ENCODE data around the gene PLPPR2.

PLPPR2 gene

DNA sequence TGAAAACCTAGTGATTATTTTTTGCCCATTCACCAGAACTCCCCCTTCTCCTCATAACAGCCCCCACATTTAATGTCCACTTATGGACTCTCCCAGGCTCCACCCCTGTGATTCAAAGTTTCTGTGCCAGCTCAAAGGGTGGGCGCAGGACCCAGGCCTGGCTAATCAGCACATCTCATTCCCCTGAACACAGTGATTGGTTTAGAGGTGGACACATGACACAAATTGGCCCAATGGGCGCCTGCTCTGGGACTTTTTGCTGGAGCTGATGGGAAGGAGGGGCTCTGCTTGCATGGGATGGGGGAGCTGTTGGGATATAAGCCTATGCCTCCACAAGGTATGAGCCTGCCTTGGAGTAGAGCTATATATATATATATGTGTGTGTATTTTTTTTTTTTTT is 35.1 kb downstream of the PLPPR2 start:
- DNase-seq (ENCODE audit: low read depth, low spot score) = no peak
- TF ChIP-seq CTCF (IDR thresholded peaks at IDR 0.05; ENCODE audit: low read depth, low read length) = no peak
- in situ Hi-C loops (cut with HindIII; ENCODE audit: low sequenced_read_pairs) = no loop called here
- no peak overlapping the region for H3K4me3 ChIP-seq (ENCODE audit: low read depth, low read length)

- DNase-seq (ENCODE audit: low read depth, low spot score) = no peak
- in situ Hi-C loops (cut with HindIII; ENCODE audit: low sequenced_read_pairs) = no loop called here
- no peak for TF ChIP-seq CTCF (IDR thresholded peaks at IDR 0.05; ENCODE audit: low read depth, low read length)
- no peak overlapping the region for H3K4me3 ChIP-seq (ENCODE audit: low read depth, low read length)
Measured at GRCh38 chr19:11390933-11391680, 35.9 kb downstream of the PLPPR2 start.

GRCh38 chr19:11397089-11397610 is 41.9 kb downstream of the PLPPR2 start:
- in situ Hi-C loops (cut with HindIII; ENCODE audit: low sequenced_read_pairs) = no loop called here
- no peak for TF ChIP-seq CTCF (IDR thresholded peaks at IDR 0.05; ENCODE audit: low read depth, low read length)
- no peak for DNase-seq (ENCODE audit: low read depth, low spot score)
- H3K4me3 ChIP-seq (ENCODE audit: low read depth, low read length) = no peak overlapping the region

- no peak for TF ChIP-seq CTCF (IDR thresholded peaks at IDR 0.05; ENCODE audit: low read depth, low read length)
- DNase-seq (ENCODE audit: low read depth, low spot score) = no peak
Measured at GRCh38 chr19:11399667-11400066, 44.4 kb downstream of the PLPPR2 start.

GRCh38 chr19:11400798-11401197 is 45.6 kb downstream of the PLPPR2 start:
- H3K4me3 ChIP-seq (ENCODE audit: low read depth, low read length) = no peak overlapping the region
- no peak for DNase-seq (ENCODE audit: low read depth, low spot score)
- TF ChIP-seq CTCF (IDR thresholded peaks at IDR 0.05; ENCODE audit: low read depth, low read length) = no peak
- in situ Hi-C loops (cut with HindIII; ENCODE audit: low sequenced_read_pairs) = no loop called here

More at GRCh38 chr19:11399667-11400066, 44.4 kb downstream of the PLPPR2 start:
- in situ Hi-C loops (cut with HindIII; ENCODE audit: low sequenced_read_pairs) = no loop called here
- no peak overlapping the region for H3K4me3 ChIP-seq (ENCODE audit: low read depth, low read length)

- no peak overlapping the region for H3K4me3 ChIP-seq (ENCODE audit: low read depth, low read length)
- DNase-seq (ENCODE audit: low read depth, low spot score) = no peak
- no peak for TF ChIP-seq CTCF (IDR thresholded peaks at IDR 0.05; ENCODE audit: low read depth, low read length)
- in situ Hi-C loops (cut with HindIII; ENCODE audit: low sequenced_read_pairs) = no loop called here
Measured at GRCh38 chr19:11401808-11402543, 46.7 kb downstream of the PLPPR2 start.

Measured in astrocyte of the spinal cord (primary cell).